Tibial nerve (tissue), 4 donors: Measurements from ENCODE around the gene TRMT44. TPM values are rescaled to one million over a fixed set of nuclear protein-coding genes. Genes with fewer than 3 reads are reported as not detected.

ENCODE experiments used
- DNase-seq, 2 donors: peaks; one replicate each; pipeline ENCODE4 v3.0.0-alpha.2; 2019; ENCODE audit warnings: low spot score in 2 of 2
- H3K27ac ChIP-seq, 4 donors: fragments of 200-600 bp; sonication (generic) in 3 of 4; one replicate each; pipeline ENCODE4 v1.5.1; 2017 to 2019; ENCODE audit warnings: mild to moderate bottlenecking in 1 of 4
- H3K27me3 ChIP-seq, 2 donors: fragments of 200-600 bp; sonication (generic) in 1 of 2; one replicate each; pipeline versions ENCODE4 v1.5.1 to v1.6.0; 2017 to 2019
- H3K36me3 ChIP-seq, 3 donors: fragments of 200-600 bp; sonication (generic); one replicate each; pipeline ENCODE4 v1.5.1; 2018 to 2019
- H3K4me1 ChIP-seq, 4 donors: fragments of 200-600 bp; sonication (generic) in 3 of 4; one replicate each; pipeline ENCODE4 v1.5.1; 2017 to 2019
- H3K4me3 ChIP-seq, 4 donors: fragments of 200-600 bp; sonication (generic) in 3 of 4; one replicate each; pipeline ENCODE4 v1.5.1; 2017 to 2019; ENCODE audit warnings: mild to moderate bottlenecking in 1 of 4, moderate library complexity in 1 of 4
- H3K9me3 ChIP-seq, 4 donors: fragments of 200-600 bp; sonication (generic) in 3 of 4; one replicate each; pipeline ENCODE4 v1.5.1; 2017 to 2019
- CTCF ChIP-seq, 5 experiments: fragments of 200-600 bp in 3 of 5; fragments of 450-650 bp in 2 of 5; sonication (generic) in 3 of 5; IDR thresholded peaks; one replicate each; pipeline ENCODE4 v1.5.1; 2016 to 2019; ENCODE audit warnings: antibody characterized with exemption in 5 of 5, mild to moderate bottlenecking in 3 of 5, moderate library complexity in 2 of 5
- EP300 ChIP-seq, 2 donors: sonication (generic); formaldehyde crosslinking; IDR thresholded peaks; one replicate each; pipeline ENCODE4 v1.6.1; 2017; ENCODE audit warnings: antibody characterized with exemption in 2 of 2, mild to moderate bottlenecking in 1 of 2
- POLR2A ChIP-seq, 2 donors: fragments of 450-650 bp; IDR thresholded peaks; one replicate each; pipeline ENCODE4 v1.6.1; 2017; ENCODE audit warnings: antibody characterized with exemption in 2 of 2, mild to moderate bottlenecking in 2 of 2, moderate library complexity in 2 of 2
- WGBS, 2 donors: methylation state at CpG; one replicate each; pipeline ENCODE4 v1.1.5; 2018; 5-methylcytosine and 5-hydroxymethylcytosine counted together
- total RNA-seq, 4 donors: library from RNA; depleted of rRNA; stranded (reverse); fragments of >200 nt; gene quantifications; one replicate each; pipeline ENCODE4 v1.1.0, GENCODE V29; 2016

Gene TRMT44
- total RNA-seq, 4 donors from 2014 or later, result 24.5 to 71.4 (median 52.9) TPM

- no peak for TF ChIP-seq POLR2A (IDR thresholded peaks at IDR 0.05)
- TF ChIP-seq EP300 (IDR thresholded peaks at IDR 0.05), result no peak
- TF ChIP-seq CTCF (IDR thresholded peaks at IDR 0.05), result no peak
Observed at GRCh38 chr4:8502836-8503585, 62.4 kb downstream of the TRMT44 start.

DNA sequence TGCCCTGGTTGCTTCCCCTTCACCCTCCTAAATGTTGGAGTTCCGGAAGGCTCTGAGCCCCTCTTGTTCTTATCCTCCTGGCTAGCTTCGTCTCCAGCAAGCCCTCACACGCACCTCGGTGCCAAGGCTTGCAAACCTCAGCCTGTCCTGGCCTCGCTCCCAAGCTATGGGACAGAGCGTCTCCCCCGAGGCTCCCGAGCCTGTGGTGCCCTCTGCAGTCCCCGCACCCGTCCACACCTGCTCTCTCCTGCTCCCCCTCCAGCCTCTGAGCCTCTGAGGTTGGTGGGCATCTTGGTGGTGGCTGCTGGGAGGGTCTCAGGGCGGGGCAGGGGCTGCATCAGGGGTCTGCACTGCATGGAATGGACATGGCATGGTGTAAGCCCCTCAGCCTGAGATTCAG, 63.2 kb downstream of the TRMT44 start:
- no peaks in the 10 kb centered on the region for H3K9me3 ChIP-seq
- H3K4me1 ChIP-seq, result peaks cover 0 to 62% (median 13%) of the 10 kb centered on the region in 4 donors
- H3K27ac ChIP-seq, result no peak overlapping the region
- TF ChIP-seq POLR2A (IDR thresholded peaks at IDR 0.05) (no peak), CTCF (IDR thresholded peaks at IDR 0.05) (no peak), EP300 (IDR thresholded peaks at IDR 0.05) (no peak)
- 71 to 73% methylated on average over 11 of the region's 11 CpGs for WGBS, 2 donors
- H3K4me3 ChIP-seq, result no peak overlapping the region
- H3K36me3 ChIP-seq, result no peaks in the 10 kb centered on the region
- H3K27me3 ChIP-seq, result no peaks in the 10 kb centered on the region
- DNase-seq, result no peak

More at GRCh38 chr4:8502836-8503585, 62.4 kb downstream of the TRMT44 start:
- no peaks in the 10 kb centered on the region for H3K27me3 ChIP-seq
- H3K4me3 ChIP-seq, result no peak overlapping the region
- peaks cover 0 to 61% (median 12%) of the 10 kb centered on the region in 4 donors for H3K4me1 ChIP-seq
- H3K27ac ChIP-seq, result no peak overlapping the region
- peaks cover 0 to under 1% (median 0%) of the 10 kb centered on the region in 3 donors for H3K36me3 ChIP-seq
- DNase-seq, result no peak
- WGBS, 2 donors, result 59 to 60% methylated on average over 8 to 13 of the region's 13 CpGs
- no peaks in the 10 kb centered on the region for H3K9me3 ChIP-seq

DNA sequence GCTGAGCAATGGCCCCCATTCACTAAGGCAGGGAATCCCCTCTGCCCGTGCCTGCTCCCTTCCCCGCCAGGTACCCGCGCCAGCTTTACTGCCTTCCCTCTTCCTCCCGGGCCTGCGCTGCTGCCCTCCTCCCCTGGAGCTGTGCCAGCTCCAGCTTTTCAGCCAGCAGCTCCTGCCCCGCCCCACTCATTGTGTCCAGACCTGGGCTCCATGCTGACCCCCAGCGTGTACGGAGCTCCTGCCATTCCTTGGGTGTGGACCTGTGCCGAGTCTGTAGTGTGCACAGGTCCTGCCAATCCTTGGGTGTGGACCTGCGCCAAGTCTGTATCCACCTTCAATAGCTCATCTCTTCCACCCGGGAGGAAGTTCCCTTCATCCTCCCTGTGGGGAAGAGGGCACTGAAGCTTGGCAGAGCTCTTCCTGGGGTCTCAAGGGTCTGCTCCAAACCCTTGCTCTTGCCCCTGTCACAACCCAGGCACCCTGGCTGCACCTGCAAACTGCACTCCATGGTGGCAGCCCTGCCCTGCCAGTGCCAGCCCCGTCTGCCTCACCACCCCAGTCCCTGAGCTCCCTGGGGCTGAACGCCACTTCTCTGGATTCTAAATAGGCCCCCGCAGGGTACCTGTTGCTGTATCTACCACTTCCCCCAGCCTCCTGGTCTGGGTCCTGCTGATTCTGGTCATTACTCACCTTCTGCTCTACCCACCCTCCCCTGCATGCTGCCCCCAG, 63.9 kb downstream of the TRMT44 start:
- no peak for DNase-seq
- Histone ChIP-seq H3K4me1 (peaks cover 0 to 62% (median 13%) of the 10 kb centered on the region in 4 donors), H3K4me3 (no peak overlapping the region), H3K27me3 (no peaks in the 10 kb centered on the region), H3K27ac (no peak overlapping the region), H3K9me3 (no peaks in the 10 kb centered on the region), H3K36me3 (peaks cover 0 to 4% (median 0%) of the 10 kb centered on the region in 3 donors)
- WGBS, 2 donors, result 45 to 57% methylated on average over 15 of the region's 15 CpGs
- TF ChIP-seq CTCF (IDR thresholded peaks at IDR 0.05) (no peak), POLR2A (IDR thresholded peaks at IDR 0.05) (no peak), EP300 (IDR thresholded peaks at IDR 0.05) (no peak)

DNA sequence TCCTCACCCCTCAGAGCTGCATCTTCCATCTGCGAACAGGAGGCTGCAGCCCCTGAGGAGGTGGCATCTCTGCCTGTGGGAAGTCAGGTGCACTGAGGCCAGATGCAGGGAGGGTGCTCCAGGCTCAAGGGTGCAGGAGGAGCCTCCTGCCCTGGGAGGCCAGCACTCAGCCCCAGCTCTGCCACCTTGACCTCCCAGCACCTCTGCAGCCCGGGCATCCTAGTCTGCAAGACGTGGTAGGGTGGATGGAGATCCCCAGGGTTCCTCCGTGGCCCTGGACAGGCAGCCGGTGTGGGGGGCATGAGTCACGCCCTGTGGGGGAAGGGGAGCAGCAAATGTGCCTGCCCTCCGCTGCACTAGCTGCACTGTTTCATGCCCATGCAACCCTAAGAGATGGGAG, 64.7 kb downstream of the TRMT44 start:
- Histone ChIP-seq H3K4me1 (peaks cover 0 to 62% (median 13%) of the 10 kb centered on the region in 4 donors), H3K4me3 (no peak overlapping the region), H3K27me3 (no peaks in the 10 kb centered on the region), H3K9me3 (no peaks in the 10 kb centered on the region), H3K36me3 (peaks cover 0 to 12% (median 0%) of the 10 kb centered on the region in 3 donors), H3K27ac (no peak overlapping the region)
- no peak for DNase-seq
- 89 to 92% methylated on average over 3 to 7 of the region's 7 CpGs for WGBS, 2 donors
- TF ChIP-seq POLR2A (IDR thresholded peaks at IDR 0.05) (no peak), EP300 (IDR thresholded peaks at IDR 0.05) (no peak), CTCF (IDR thresholded peaks at IDR 0.05) (no peak)

DNA sequence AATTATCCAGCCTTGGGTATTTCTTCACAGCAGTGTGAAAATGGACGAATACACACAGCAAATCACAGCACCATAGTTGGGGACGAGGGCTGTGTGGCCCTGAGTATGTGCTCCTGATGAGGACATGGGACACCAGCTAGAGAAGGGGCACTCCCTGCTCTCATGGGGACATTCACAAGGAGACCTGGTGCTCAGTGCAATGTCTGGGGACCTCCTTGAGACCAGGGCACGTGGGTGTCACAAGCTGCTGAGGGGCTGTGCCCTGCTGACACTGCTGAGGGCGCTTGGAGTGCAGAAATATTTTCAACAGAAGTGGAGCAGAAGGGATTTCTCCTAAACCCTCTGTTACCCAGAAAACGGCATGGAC, 65.4 kb downstream of the TRMT44 start:
- DNase-seq, result no peak
- peak overlapping the region in 3 of 4 donors; percentile 50 to 84 (median 70) for H3K27ac ChIP-seq
- WGBS, 2 donors, result 32 to 35% methylated on average over 5 of the region's 5 CpGs
- H3K4me1 ChIP-seq, result peaks cover 0 to 62% (median 13%) of the 10 kb centered on the region in 4 donors
- H3K9me3 ChIP-seq, result no peaks in the 10 kb centered on the region
- no peak for TF ChIP-seq CTCF (IDR thresholded peaks at IDR 0.05)
- no peak for TF ChIP-seq POLR2A (IDR thresholded peaks at IDR 0.05)
- TF ChIP-seq EP300 (IDR thresholded peaks at IDR 0.05), result no peak
- peaks cover 0 to 18% (median 0%) of the 10 kb centered on the region in 3 donors for H3K36me3 ChIP-seq
- H3K27me3 ChIP-seq, result no peaks in the 10 kb centered on the region
- no peak overlapping the region for H3K4me3 ChIP-seq
